SH-SY5Y (cell line): ENCODE data around the gene ERBB2.

Experiments
- GATA2 ChIP-seq: IDR thresholded peaks from 2 replicates; pipeline ENCODE4 v1.6.1; 2011; ENCODE audit warnings: mild to moderate bottlenecking, low read depth, low read length
- GATA3 ChIP-seq: IDR thresholded peaks from 2 replicates; pipeline ENCODE4 v1.6.1; 2011; ENCODE audit warnings: low read depth, mild to moderate bottlenecking, low read length, moderate library complexity

- TF ChIP-seq GATA3 = no peak
- TF ChIP-seq GATA2 = no peak
These were observed 70.2 kb downstream of the ERBB2 start for GRCh38 chr17:39769974-39770587.
